ENCODE measurements around the gene TLR10.
"Not testable (repeated sequence)": the region's sequence is repeated elsewhere in the genome, so short reads cannot be mapped to it uniquely, and the experiment has no call there.

The TLR10 gene

GRCh38 chr4:38815885-38816782, 33.3 kb upstream of the TLR10 start:
- H3K36me3 ChIP-seq (replicated peaks) = no peaks in the 10 kb centered on the region
- H3K4me3 ChIP-seq (ENCODE audit: low read depth, low read length) = no peak overlapping the region
- in situ Hi-C loops (cut with HindIII; ENCODE audit: low pct_ligation_motif_present, low sequenced_read_pairs) = no loop called here
- H3K27me3 ChIP-seq (replicated peaks) = no peaks in the 10 kb centered on the region
- TF ChIP-seq, protein P1, sequence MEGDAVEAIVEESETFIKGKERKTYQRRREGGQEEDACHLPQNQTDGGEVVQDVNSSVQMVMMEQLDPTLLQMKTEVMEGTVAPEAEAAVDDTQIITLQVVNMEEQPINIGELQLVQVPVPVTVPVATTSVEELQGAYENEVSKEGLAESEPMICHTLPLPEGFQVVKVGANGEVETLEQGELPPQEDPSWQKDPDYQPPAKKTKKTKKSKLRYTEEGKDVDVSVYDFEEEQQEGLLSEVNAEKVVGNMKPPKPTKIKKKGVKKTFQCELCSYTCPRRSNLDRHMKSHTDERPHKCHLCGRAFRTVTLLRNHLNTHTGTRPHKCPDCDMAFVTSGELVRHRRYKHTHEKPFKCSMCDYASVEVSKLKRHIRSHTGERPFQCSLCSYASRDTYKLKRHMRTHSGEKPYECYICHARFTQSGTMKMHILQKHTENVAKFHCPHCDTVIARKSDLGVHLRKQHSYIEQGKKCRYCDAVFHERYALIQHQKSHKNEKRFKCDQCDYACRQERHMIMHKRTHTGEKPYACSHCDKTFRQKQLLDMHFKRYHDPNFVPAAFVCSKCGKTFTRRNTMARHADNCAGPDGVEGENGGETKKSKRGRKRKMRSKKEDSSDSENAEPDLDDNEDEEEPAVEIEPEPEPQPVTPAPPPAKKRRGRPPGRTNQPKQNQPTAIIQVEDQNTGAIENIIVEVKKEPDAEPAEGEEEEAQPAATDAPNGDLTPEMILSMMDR (IDR thresholded peaks at IDR 0.05; ENCODE audit: low read depth, low read length, missing control alignments) = no peak
- no peak for DNase-seq
- H3K27ac ChIP-seq = no peak overlapping the region

- TF ChIP-seq, protein P1 (IDR thresholded peaks at IDR 0.05; ENCODE audit: low read depth, low read length, missing control alignments) = no peak
- Histone ChIP-seq H3K36me3 (replicated peaks) (no peaks in the 10 kb centered on the region), H3K27ac (no peak overlapping the region), H3K4me3 (ENCODE audit: low read depth, low read length) (no peak overlapping the region), H3K27me3 (replicated peaks) (no peaks in the 10 kb centered on the region)
- in situ Hi-C loops (cut with HindIII; ENCODE audit: low pct_ligation_motif_present, low sequenced_read_pairs) = no loop called here
- DNase-seq = no peak
Observed at GRCh38 chr4:38814386-38814785, 31.6 kb upstream of the TLR10 start.

- no peak overlapping the region for H3K4me3 ChIP-seq (ENCODE audit: low read depth, low read length)
- H3K27me3 ChIP-seq (replicated peaks) = no peaks in the 10 kb centered on the region
- DNase-seq = no peak
- H3K27ac ChIP-seq = no peak overlapping the region
- H3K36me3 ChIP-seq (replicated peaks) = no peaks in the 10 kb centered on the region
- TF ChIP-seq, protein P1 (IDR thresholded peaks at IDR 0.05; ENCODE audit: low read depth, low read length, missing control alignments) = no peak
- in situ Hi-C loops (cut with HindIII; ENCODE audit: low pct_ligation_motif_present, low sequenced_read_pairs) = no loop called here
Observed at GRCh38 chr4:38811297-38811696, 28.5 kb upstream of the TLR10 start.

- H3K27ac ChIP-seq; H3K27me3 ChIP-seq (replicated peaks); H3K36me3 ChIP-seq (replicated peaks); in situ Hi-C loops (cut with HindIII; ENCODE audit: low pct_ligation_motif_present, low sequenced_read_pairs); DNase-seq; H3K4me3 ChIP-seq (ENCODE audit: low read depth, low read length): not testable (repeated sequence)
Observed at GRCh38 chr4:38807462-38807861, 24.7 kb upstream of the TLR10 start.

- H3K36me3 ChIP-seq (replicated peaks); DNase-seq; in situ Hi-C loops (cut with HindIII; ENCODE audit: low pct_ligation_motif_present, low sequenced_read_pairs); H3K4me3 ChIP-seq (ENCODE audit: low read depth, low read length); H3K27ac ChIP-seq; H3K27me3 ChIP-seq (replicated peaks): not testable (repeated sequence)
Observed at GRCh38 chr4:38806251-38806650, 23.5 kb upstream of the TLR10 start.

DNA sequence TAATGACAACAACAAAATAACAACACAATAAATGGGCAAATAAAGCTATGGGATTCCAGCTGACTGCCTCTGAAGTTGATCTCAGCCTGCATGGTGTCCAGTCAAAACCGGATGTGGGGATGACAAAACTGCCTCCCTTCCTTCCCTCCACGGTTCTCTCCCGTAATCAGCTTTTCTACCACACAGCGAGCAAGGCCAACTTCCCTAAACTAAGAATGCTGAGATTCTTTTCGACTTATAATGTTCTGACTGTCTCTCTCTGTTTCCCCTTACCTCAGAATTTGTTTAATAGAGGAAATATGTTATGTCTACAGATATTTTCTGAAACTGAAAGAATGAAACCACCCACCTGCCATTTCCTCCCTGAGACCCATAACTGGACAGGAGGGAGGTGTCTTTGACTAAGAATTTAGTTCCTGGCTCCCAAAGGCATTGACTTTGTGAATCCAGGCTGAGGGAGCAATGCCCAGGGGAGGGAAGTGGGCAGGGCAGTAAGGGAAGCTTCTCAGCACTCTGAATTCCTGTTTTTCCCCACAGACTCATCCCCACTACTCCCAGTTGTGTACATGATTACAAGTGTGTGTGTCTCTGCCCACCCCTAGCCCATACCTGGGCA, 22.8 kb upstream of the TLR10 start:
- Histone ChIP-seq H3K4me3 (ENCODE audit: low read depth, low read length) (no peak overlapping the region), H3K27ac (no peak overlapping the region), H3K36me3 (replicated peaks) (no peaks in the 10 kb centered on the region), H3K27me3 (replicated peaks) (no peaks in the 10 kb centered on the region)
- no peak for DNase-seq
- TF ChIP-seq, protein P1 (IDR thresholded peaks at IDR 0.05; ENCODE audit: low read depth, low read length, missing control alignments) = no peak
- in situ Hi-C loops (cut with HindIII; ENCODE audit: low pct_ligation_motif_present, low sequenced_read_pairs) = no loop called here
